ACC112 (cell line): Measurements from ENCODE around the gene TIMP4.
A peak's percentile ranks its signal among the peaks of the same experiment; 100 is the strongest.

Experiments used
- H2AFZ ChIP-seq: fragments of 200-600 bp; sonication (generic); one replicate; pipeline ENCODE4 v1.6.0; 2017; ENCODE audit warnings: antibody characterized with exemption, low read length; ENCODE audit not compliant: unreplicated experiment
- H3K27ac ChIP-seq: fragments of 200-600 bp; sonication (generic); 2 replicates; pipeline ENCODE4 v1.5.1; 2014; ENCODE audit warnings: low read depth, mild to moderate bottlenecking, antibody characterized with exemption, low read length, moderate library complexity
- H3K27me3 ChIP-seq: fragments of 200-600 bp; sonication (generic); 2 replicates; pipeline ENCODE4 v1.6.1; 2014; ENCODE audit warnings: mild to moderate bottlenecking, antibody characterized with exemption, low read length, moderate library complexity, mixed read lengths; ENCODE audit not compliant: insufficient read depth
- H3K36me3 ChIP-seq: fragments of 200-600 bp; sonication (generic); 2 replicates; pipeline ENCODE4 v1.6.1; 2016; ENCODE audit warnings: mild to moderate bottlenecking, antibody characterized with exemption, low read length, moderate library complexity, mixed read lengths; ENCODE audit not compliant: insufficient read depth
- H3K4me1 ChIP-seq: fragments of 200-600 bp; sonication (generic); one replicate; pipeline ENCODE4 v1.6.1; 2016; ENCODE audit warnings: low read length, mixed read lengths; ENCODE audit not compliant: insufficient read depth, unreplicated experiment, control insufficient read depth
- H3K4me3 ChIP-seq: fragments of 200-600 bp; sonication (generic); 2 replicates; pipeline ENCODE4 v1.5.1; 2014; ENCODE audit warnings: mild to moderate bottlenecking, low read depth, low read length
- H3K79me2 ChIP-seq: fragments of 200-600 bp; sonication (generic); one replicate; pipeline ENCODE4 v1.6.0; 2016; ENCODE audit warnings: low read length; ENCODE audit not compliant: control insufficient read depth, unreplicated experiment, insufficient read depth

The TIMP4 gene

DNA sequence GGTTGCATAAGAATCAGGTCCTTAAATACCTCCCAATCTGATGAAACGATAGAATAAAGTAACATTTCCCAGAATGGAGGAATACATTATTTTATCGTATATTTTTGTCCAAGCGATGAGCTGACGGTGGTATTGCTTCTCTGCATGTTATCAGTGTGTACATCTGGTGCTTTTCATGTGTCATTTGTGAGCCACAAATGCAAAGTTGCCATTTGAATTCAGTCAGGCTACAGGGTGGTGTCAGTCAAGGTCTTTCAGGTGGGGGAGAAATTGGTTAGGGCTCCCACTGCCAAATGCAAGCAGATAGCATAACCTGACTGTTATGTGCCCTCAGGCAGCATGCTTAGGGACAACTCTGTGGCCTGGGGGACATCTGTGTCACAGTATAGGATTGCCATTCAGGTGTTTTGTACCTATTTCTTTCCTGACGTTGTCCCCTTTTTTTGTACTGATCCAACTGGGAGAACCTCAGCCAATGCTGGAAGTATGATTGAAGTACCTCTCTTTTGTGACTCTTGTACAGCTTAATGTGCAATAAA, 26.5 kb upstream of the TIMP4 start:
- H3K4me3 ChIP-seq: no peak overlapping the region
- H3K4me1 ChIP-seq: peaks cover 30% of the 10 kb centered on the region
- no peak overlapping the region for H3K27ac ChIP-seq
- H3K27me3 ChIP-seq: no peaks in the 10 kb centered on the region
- no peaks in the 10 kb centered on the region for H3K79me2 ChIP-seq
- H3K36me3 ChIP-seq: no peaks in the 10 kb centered on the region
- H2AFZ ChIP-seq: no peak overlapping the region

DNA sequence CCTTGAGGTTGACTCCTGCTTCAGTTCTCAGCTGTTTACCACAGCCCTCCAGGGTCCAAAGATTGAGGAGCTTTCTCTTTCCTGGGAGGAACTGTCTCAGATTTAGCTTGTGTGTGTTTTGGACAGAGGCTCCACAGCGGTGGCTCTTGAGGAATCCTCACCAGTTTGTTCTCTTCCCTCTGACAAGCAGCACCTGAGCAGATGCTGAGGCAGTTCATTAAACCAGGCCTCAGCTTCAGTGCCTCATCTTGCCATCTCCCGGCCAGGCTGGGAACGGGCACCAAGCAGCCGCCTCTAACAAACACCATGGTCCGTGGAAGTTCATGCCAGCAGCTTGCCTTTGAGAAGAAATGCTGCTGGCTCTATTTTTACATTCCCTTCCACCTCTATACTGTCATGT, 25.8 kb upstream of the TIMP4 start:
- no peaks in the 10 kb centered on the region for H3K27me3 ChIP-seq
- H3K27ac ChIP-seq: no peak overlapping the region
- H3K36me3 ChIP-seq: no peaks in the 10 kb centered on the region
- no peaks in the 10 kb centered on the region for H3K79me2 ChIP-seq
- H3K4me1 ChIP-seq: peaks cover 37% of the 10 kb centered on the region
- no peak overlapping the region for H2AFZ ChIP-seq
- no peak overlapping the region for H3K4me3 ChIP-seq

DNA sequence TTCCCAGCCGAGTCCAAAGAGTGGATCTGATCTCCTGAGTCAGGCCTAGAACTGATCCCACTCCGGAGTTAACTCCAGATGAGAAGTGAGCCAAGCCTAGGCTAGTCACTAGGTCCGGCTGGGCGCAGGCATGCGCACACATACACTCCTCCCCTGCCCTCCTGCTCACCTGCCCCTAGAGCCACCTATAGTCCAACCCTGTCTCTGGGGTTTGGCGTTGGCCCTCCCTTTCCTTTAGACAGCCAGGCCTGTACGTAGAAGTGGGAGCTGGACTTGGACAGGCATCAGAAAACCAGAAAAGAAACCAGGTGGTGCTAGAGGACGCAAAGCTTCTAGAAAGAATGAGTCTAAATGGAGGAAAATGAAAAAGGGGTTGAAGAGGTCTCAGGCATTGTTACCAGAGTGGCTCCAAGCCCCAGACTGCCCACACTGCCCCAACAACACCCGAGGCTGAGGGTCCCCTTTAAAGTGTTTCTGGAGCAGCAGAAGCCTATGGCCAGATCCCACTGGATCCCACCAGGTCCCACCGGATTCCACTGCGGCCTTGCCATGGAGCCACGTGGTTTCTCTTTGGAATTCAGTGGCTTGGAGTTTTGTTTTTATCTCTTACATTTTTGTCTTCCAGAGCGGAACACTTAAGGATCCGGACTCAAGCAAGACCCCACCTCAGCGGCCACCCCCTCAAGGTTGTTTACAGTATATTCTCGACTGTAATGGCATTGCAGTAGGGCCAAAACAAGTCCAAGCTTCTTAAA, 24.2 kb upstream of the TIMP4 start:
- H3K4me1 ChIP-seq: peaks cover 41% of the 10 kb centered on the region
- no peaks in the 10 kb centered on the region for H3K79me2 ChIP-seq
- no peak overlapping the region for H3K27ac ChIP-seq
- no peaks in the 10 kb centered on the region for H3K27me3 ChIP-seq
- no peak overlapping the region for H2AFZ ChIP-seq
- no peak overlapping the region for H3K4me3 ChIP-seq
- no peaks in the 10 kb centered on the region for H3K36me3 ChIP-seq

DNA sequence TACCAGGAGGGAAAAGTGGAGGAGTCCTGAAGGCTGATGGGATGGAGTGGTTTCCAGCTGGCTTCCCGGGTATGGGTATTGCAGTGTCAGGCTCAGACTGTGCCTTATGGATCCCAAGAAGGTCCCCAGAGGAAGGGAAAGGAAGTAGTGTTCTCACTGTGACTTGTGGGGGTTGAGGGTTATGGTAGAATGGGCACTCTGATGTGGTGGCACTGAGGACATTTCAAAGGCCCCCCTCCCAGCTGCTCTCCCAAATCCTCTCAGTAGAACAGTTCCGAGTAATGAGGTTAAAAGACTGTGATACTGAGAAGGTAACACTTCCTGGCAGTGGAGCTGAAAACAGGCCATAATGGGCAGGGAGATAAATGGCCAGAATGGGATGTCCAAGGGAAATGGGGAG, 23.1 kb upstream of the TIMP4 start:
- Histone ChIP-seq H3K4me1 (peaks cover 41% of the 10 kb centered on the region), H3K79me2 (no peaks in the 10 kb centered on the region), H3K4me3 (no peak overlapping the region), H3K36me3 (no peaks in the 10 kb centered on the region), H3K27ac (no peak overlapping the region), H2AFZ (no peak overlapping the region), H3K27me3 (no peaks in the 10 kb centered on the region)

DNA sequence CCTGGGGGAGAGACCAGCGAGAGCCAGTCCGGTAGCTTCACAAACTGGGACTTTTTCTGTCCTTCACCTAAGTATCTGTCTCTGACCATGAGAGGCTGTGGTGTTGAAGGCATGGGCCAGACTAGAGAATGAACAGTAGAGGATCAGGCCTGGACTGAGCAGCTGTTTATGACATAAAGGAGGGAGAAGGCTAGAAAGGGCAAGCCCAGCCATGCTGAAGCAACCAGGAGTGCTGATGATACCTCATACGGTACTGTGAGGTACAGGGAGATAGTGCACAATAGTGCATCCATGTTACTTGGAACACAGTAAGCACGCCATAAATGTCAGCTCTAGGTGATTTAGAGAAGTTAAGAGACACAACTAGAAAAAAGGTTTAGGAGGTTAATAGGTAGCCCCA, 22.6 kb upstream of the TIMP4 start:
- Histone ChIP-seq H3K4me3 (no peak overlapping the region), H3K4me1 (peaks cover 46% of the 10 kb centered on the region), H2AFZ (no peak overlapping the region), H3K36me3 (no peaks in the 10 kb centered on the region), H3K79me2 (no peaks in the 10 kb centered on the region), H3K27me3 (no peaks in the 10 kb centered on the region), H3K27ac (no peak overlapping the region)

DNA sequence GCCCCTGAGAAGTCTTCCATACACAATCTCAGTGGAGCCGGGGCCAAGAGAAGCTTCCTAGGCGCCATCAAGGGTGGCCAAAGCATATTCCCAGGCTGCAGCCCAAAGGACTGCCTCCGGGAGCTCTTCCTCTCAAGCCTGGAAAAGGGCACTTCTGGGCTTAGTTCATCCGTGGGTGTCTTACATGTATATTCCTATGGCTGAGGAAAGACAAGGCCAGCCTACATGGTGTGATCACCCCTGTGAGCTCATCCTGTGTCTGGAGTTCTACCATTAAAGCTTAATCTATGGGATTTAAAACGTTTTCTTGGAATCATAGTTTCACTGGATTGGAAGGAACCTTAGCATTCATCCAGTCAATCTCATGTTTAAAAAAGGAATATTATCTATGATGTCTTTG, 21.9 kb upstream of the TIMP4 start:
- no peaks in the 10 kb centered on the region for H3K27me3 ChIP-seq
- no peak overlapping the region for H3K4me3 ChIP-seq
- no peak overlapping the region for H2AFZ ChIP-seq
- no peaks in the 10 kb centered on the region for H3K79me2 ChIP-seq
- H3K36me3 ChIP-seq: no peaks in the 10 kb centered on the region
- H3K4me1 ChIP-seq: peaks cover 49% of the 10 kb centered on the region
- peak overlapping the region; percentile 90; the same call in 1 of the 2 replicates for H3K27ac ChIP-seq

DNA sequence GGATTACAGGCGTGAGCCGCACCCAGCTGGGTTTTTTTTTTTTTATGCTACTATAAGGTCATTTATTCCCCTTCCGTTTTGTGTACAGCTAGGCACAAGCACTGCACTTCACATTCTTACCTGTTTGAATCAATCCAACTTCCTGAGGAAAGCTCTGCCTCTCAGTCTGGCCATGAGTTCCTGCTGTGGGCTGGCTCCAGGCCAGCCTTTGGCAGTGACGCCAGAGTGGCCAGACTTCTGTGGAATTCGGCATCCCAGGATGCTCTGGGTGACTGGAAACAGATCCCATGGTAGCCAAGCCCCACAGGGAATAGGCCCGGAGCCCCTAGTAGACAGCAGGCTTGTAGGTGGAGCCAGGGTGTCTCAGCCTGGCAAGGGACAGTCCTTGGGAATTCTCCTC, 21.5 kb upstream of the TIMP4 start:
- H2AFZ ChIP-seq: no peak overlapping the region

DNA sequence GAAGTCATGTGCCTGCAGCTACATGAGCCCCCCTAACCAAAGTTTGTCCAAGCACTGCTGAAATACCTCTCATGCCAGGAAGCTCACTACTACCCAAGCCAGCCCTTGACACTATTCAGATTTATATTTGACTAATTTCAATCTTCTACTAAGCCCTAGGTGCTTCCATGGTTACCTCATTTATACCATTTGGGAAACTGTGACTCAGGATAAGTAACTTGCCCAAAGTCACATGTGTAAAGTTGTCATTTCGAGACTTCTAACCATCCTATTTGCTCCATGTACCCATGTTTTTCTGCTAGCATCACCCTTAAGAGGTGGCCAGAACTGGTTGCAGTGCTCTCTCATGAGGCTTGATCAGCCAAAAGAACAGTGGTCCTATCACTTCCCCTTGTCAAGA, 20.7 kb upstream of the TIMP4 start:
- H2AFZ ChIP-seq: no peak overlapping the region
- H3K4me1 ChIP-seq: peaks cover 57% of the 10 kb centered on the region
- peak overlapping the region; percentile 90 for H3K27ac ChIP-seq
- H3K36me3 ChIP-seq: no peaks in the 10 kb centered on the region
- H3K79me2 ChIP-seq: no peaks in the 10 kb centered on the region
- no peak overlapping the region for H3K4me3 ChIP-seq
- no peaks in the 10 kb centered on the region for H3K27me3 ChIP-seq

More for the DNA sequence above, 21.5 kb upstream of the TIMP4 start:
- Histone ChIP-seq H3K79me2 (no peaks in the 10 kb centered on the region), H3K4me3 (no peak overlapping the region), H3K27ac (peak overlapping the region; percentile 90; the same call in 1 of the 2 replicates), H3K36me3 (no peaks in the 10 kb centered on the region), H3K4me1 (peaks cover 53% of the 10 kb centered on the region), H3K27me3 (no peaks in the 10 kb centered on the region)

DNA sequence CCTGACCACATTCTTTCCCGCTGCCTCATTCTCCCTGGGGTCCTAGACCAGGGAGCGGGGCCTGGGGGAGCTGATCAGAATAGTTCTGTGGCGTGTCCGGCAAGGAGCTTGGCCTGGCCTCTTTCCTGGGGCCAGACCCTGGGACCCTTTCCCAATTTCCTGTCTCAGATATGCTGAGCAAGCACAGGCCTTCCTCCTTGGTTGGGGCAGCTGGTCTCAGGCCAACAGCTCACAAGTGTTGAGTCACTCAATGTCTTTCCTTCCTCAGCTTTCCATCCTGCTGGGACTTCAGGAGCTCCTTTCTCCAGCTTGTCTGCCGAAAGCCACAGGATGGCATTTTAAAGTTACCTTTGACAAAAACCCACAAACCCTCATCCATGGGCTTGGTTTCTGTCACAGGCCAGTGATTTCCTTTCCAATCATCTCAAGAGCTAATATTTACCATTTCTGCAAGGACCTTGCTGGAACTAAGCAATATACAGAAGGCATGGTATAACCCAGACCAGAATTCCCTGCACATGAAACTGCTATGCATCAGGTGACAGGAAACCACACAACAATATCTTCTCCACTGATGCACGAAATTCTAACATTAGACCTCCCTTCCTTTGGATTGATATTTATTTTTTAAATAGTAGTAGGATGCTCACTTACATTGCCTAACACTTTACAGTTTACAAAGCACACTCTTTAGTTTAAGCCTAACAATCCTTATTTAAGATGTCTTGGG, 19.5 kb upstream of the TIMP4 start:
- Histone ChIP-seq H3K4me3 (no peak overlapping the region), H2AFZ (no peak overlapping the region), H3K4me1 (peaks cover 57% of the 10 kb centered on the region)

DNA sequence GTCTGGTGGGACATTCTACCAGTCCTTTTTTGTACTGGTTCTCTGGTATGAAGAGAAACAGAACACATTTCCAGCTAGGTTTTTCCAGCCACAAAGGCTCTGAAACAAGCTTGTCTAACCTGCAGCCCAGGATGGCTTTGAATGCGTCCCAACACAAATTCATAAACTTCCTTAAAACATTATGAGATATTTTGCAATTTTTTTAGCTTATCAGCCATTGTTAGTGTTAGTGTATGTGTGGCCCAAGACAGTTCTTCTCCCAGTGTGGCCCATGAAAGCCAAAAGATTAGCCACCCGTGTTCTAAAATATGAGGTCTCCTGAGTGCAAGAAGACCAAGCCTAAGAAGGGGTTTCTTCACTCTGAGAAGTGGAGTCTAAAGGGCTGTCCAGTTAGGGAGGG, 18.4 kb upstream of the TIMP4 start:
- Histone ChIP-seq H2AFZ (peak overlapping the region; percentile 2), H3K79me2 (no peaks in the 10 kb centered on the region), H3K27ac (peak overlapping the region; percentile 90), H3K36me3 (no peaks in the 10 kb centered on the region), H3K4me3 (no peak overlapping the region), H3K4me1 (peaks cover 57% of the 10 kb centered on the region), H3K27me3 (no peaks in the 10 kb centered on the region)

More for the DNA sequence above, 19.5 kb upstream of the TIMP4 start:
- no peaks in the 10 kb centered on the region for H3K79me2 ChIP-seq
- no peaks in the 10 kb centered on the region for H3K27me3 ChIP-seq
- no peaks in the 10 kb centered on the region for H3K36me3 ChIP-seq
- H3K27ac ChIP-seq: peak overlapping the region; percentile 90
